ENCODE data around the gene HEMGN. TPM values are rescaled to one million over a fixed set of nuclear protein-coding genes. Genes with fewer than 3 reads are reported as not detected.

The HEMGN gene
- total and polyA plus RNA-seq, 2 of the 13 experiments (the other 11 are each of a cell fraction or from before 2014, with no cell fraction given) = not detected

- TF ChIP-seq ZNF781 (CRISPR knock-in tag; IDR thresholded peaks at IDR 0.05; ENCODE audit: borderline replicate concordance, not compliant biosample characterization) (peak; percentile 94), ZSCAN29 (CRISPR knock-in tag; conservative IDR thresholded peaks at IDR 0.05) (no peak; the same call in none of the 2 replicates), ZNF282 (IDR thresholded peaks at IDR 0.05; ENCODE audit: partially characterized antibody) (no peak), CEBPZ (IDR thresholded peaks at IDR 0.05; ENCODE audit: low read length) (no peak), HIVEP1 (CRISPR knock-in tag; IDR thresholded peaks at IDR 0.05) (peak; percentile 90), ZNF430 (CRISPR knock-in tag; IDR thresholded peaks at IDR 0.05) (peak; percentile 83; the same call in 1 of the 2 replicates), ZNF800 (CRISPR knock-in tag; IDR thresholded peaks at IDR 0.05) (no peak; the same call in 1 of the 2 replicates), MXD3 (CRISPR knock-in tag; IDR thresholded peaks at IDR 0.05) (peak; percentile 84; the same call in 1 of the 2 replicates), IRF1 (CRISPR knock-in tag; IDR thresholded peaks at IDR 0.05; ENCODE audit: low read depth) (0 out of 2 replicates have a peak, but pooled peaks have one; percentile 40), MXI1 (IDR thresholded peaks at IDR 0.05; ENCODE audit: borderline replicate concordance, low read depth, low read length) (0 out of 3 replicates have a peak, but pooled peaks have one; percentile 51), ZBTB46 (CRISPR knock-in tag; IDR thresholded peaks at IDR 0.05; ENCODE audit: borderline replicate concordance) (no peak), ZNF777 (CRISPR knock-in tag; IDR thresholded peaks at IDR 0.05) (peak; percentile 80; the same call in 1 of the 2 replicates), ZNF18 (CRISPR knock-in tag; IDR thresholded peaks at IDR 0.05; ENCODE audit: insufficient replicate concordance) (peak; percentile 69), PBX2 (CRISPR knock-in tag; IDR thresholded peaks at IDR 0.05) (no peak)
Measured at GRCh38 chr9:97921959-97922724, 15.8 kb downstream of the HEMGN start, which contains the start of gene TRMO (continued).
